HTR-8/SVneo (cell line): ENCODE measurements around the gene TFAP2E.
A peak's percentile ranks its signal among the peaks of the same experiment; 100 is the strongest.

ENCODE experiments used
- DNase-seq: peaks from one replicate; pipeline ENCODE4 v3.0.0; 2011; ENCODE audit warnings: low spot score, mixed read lengths; ENCODE audit not compliant: insufficient read length
- FAIRE-seq: peaks from 2 replicates; lab custom pipeline; 2011; peaks lifted over from hg19 to GRCh38; lab: Jason Lieb, UNC

Gene TFAP2E

DNA sequence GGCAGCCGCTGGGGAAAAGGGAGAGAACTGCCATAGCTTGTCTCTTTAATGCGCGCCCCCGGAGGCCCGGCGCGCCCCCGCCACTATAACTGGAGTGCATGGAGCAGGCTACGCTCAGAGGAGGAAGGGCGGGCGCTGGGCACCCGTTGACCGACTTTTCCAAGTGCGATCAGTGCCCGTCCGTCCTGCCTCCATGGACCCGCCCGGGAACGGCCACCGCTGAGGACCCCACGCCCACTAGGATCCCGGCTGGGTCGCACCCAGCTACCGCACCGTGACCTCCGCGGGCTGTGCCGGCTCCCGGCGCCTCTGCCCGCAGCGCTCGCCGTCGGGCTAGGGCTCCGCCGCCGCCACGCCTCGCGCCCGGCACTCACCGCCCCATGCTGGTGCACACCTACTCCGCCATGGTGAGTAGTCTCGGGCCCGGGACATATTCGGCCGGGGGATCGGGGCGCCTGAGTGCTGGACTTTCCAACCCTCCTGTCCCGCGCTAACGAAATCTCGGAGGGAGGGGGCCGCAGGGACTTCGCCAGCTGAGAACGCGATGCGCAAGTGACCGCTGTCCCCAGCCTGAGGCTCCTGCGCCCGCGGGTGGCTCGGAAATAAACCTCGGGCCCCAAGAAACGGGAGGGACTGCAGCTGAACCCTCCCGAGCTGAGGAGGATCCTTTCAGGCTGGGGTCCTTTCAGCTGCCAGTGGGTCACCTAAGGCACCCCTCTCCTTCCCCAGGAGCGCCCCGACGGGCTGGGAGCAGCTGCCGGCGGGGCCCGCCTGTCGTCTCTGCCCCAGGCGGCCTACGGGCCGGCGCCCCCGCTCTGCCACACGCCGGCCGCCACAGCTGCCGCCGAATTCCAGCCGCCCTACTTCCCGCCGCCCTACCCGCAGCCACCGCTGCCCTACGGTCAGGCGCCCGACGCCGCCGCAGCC is at the start of gene TFAP2E:
Gene TFAP2E (plus strand): TSS at position 117 of the 927 bp plus-strand sequence. CDS start 264 bp downstream, at position 381.
- DNase-seq (peak; percentile 63), FAIRE-seq (peak; percentile 64)

- DNase-seq (no peak), FAIRE-seq (no peak)
These were observed 49.0 kb upstream of the TFAP2E start for GRCh38 chr1:35524106-35524505.

DNA sequence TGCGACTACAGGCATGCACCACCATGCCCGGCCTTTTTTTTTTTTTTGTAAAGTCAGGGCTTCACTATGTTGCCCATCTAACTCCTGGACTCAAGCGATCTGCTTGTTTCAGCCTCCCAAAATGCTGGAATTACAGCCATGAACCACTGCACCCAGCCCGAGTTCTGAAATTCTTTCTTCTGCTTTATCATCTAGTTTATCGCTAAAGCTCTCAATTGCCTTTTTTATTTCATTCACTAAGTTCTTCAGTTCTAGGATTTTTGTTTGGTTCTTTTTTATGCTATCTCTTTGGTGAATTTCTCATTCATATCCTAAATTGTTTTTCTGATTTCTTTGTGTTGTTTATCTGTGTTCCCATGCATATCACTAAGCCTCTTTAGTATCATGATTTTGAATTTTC is 42.9 kb upstream of the TFAP2E start:
- FAIRE-seq (no peak), DNase-seq (no peak)

DNA sequence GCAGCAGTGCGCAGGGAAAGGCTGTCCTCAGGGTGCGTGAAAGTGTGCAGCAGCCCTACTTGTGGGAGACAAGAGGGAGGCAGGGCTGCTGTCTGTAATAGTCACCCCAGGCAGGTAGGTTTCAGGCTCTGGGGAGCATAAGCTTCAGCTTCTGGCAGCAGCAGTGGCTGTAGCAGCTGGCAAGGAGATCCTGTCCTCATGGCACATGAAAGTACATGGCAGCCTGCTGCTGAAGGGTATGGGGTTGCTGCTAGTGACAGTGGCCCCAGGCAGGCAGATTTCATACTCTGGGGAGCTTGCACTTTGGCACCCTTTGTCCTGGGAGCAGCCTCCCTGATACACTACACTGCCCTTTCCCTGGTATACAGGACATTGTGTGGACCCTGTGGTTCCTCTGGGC is 42.2 kb upstream of the TFAP2E start:
- no peak for FAIRE-seq
- no peak for DNase-seq

GRCh38 chr1:35531368-35531767 is 41.7 kb upstream of the TFAP2E start:
- no peak for DNase-seq
- FAIRE-seq, result no peak

GRCh38 chr1:35532497-35533223 is 40.5 kb upstream of the TFAP2E start:
- FAIRE-seq (no peak), DNase-seq (no peak)

GRCh38 chr1:35533586-35533985 is 39.5 kb upstream of the TFAP2E start:
- DNase-seq (no peak), FAIRE-seq (no peak)

GRCh38 chr1:35535243-35535642 is 37.9 kb upstream of the TFAP2E start:
- FAIRE-seq (no peak), DNase-seq (no peak)

GRCh38 chr1:35536556-35537162 is 36.5 kb upstream of the TFAP2E start:
- FAIRE-seq (no peak), DNase-seq (no peak)

- FAIRE-seq (no peak), DNase-seq (no peak)
These were observed 35.3 kb upstream of the TFAP2E start for GRCh38 chr1:35537806-35538205.

- FAIRE-seq (no peak), DNase-seq (no peak)
These were observed 33.9 kb upstream of the TFAP2E start for GRCh38 chr1:35539073-35539823.

GRCh38 chr1:35539824-35540261 is 33.3 kb upstream of the TFAP2E start:
- FAIRE-seq (no peak), DNase-seq (no peak)

DNA sequence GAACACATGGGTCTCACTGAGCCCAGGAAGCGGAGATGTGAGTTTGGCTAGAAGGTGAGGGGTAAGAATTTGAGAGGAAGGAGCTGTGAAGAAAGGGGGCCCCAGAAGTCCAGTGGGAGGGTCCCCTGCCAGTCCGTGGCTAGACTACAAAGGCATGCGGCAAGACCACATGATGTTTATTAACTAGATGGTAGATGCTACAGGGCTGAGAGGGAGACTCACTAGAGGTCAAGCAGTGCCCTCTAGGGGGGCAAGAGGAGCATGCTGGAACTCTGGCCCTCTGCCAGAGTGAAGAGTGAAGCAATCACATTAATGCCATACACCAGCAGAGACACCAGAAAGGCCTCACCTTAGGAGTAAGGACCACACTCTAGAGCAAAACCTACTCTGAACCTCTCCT is 28.1 kb upstream of the TFAP2E start:
- FAIRE-seq (no peak), DNase-seq (peak; percentile 21)

DNA sequence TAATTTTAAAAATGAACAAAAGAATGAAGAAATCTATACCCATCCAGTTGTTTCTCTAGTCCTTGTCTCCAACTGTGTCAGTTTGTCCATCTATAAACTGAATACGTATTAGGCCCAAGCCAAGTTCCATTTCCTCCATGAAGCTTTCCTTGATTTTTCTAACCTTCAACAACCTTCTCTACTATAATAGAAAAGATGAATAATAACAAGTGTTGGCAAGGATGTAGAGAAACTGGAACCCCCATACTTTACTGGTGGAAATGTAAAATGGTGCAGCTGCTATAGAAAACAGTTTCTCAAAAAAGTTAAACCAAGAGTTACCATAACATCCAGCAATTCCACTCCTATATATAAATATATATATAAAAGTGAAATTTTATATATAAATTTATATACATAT is 26.5 kb upstream of the TFAP2E start:
- no peak for FAIRE-seq
- no peak for DNase-seq

- FAIRE-seq, result no peak
- DNase-seq, result no peak
These were observed 19.3 kb upstream of the TFAP2E start for GRCh38 chr1:35553851-35554250.

- DNase-seq (no peak), FAIRE-seq (no peak)
These were observed 18.6 kb upstream of the TFAP2E start for GRCh38 chr1:35554266-35555211.

- FAIRE-seq (no peak), DNase-seq (no peak)
These were observed 17.9 kb upstream of the TFAP2E start for GRCh38 chr1:35555212-35555584.

- FAIRE-seq, result no peak
- no peak for DNase-seq
These were observed 17.3 kb upstream of the TFAP2E start for GRCh38 chr1:35555601-35556477.
